Loucy (cell line): ENCODE results near the gene KIRREL3.

Experiments
- H2AFZ ChIP-seq: fragments of 200-600 bp; sonication (generic); 2 replicates; pipeline ENCODE4 v1.6.0; 2016; ENCODE audit warnings: antibody characterized with exemption, mild to moderate bottlenecking, low read length, moderate library complexity
- H3F3A ChIP-seq: fragments of 200-600 bp; 2 replicates; pipeline ENCODE4 v1.6.0; 2016; ENCODE audit warnings: antibody characterized with exemption, low read depth, mild to moderate bottlenecking
- H3K27me3 ChIP-seq: fragments of 200-600 bp; sonication (generic); 2 replicates; pipeline ENCODE4 v1.6.1; 2014; ENCODE audit warnings: low read length, mild to moderate bottlenecking; ENCODE audit not compliant: insufficient read depth, poor library complexity, severe bottlenecking
- H3K36me3 ChIP-seq: fragments of 200-600 bp; sonication (generic); 2 replicates; pipeline ENCODE4 v1.6.1; 2016; ENCODE audit warnings: low read length; ENCODE audit not compliant: insufficient read depth
- H3K4me1 ChIP-seq: fragments of 200-600 bp; sonication (generic); 2 replicates; pipeline ENCODE4 v1.5.1; 2014; ENCODE audit warnings: low read length, mild to moderate bottlenecking; ENCODE audit not compliant: insufficient read depth, poor library complexity, severe bottlenecking
- H3K4me2 ChIP-seq: fragments of 200-600 bp; sonication (generic); 2 replicates; pipeline ENCODE4 v1.6.0; 2014; ENCODE audit warnings: antibody characterized with exemption, low read length, low read depth, mild to moderate bottlenecking; ENCODE audit not compliant: poor library complexity, severe bottlenecking
- H3K4me3 ChIP-seq: fragments of 200-600 bp; sonication (generic); 2 replicates; pipeline ENCODE4 v1.5.1; 2014; ENCODE audit warnings: low read length, mild to moderate bottlenecking, mixed read lengths; ENCODE audit not compliant: poor library complexity, severe bottlenecking
- H3K79me2 ChIP-seq: fragments of 200-600 bp; sonication (generic); 2 replicates; pipeline ENCODE4 v1.6.1; 2014; ENCODE audit warnings: low read length; ENCODE audit not compliant: insufficient read depth
- H3K9ac ChIP-seq: fragments of 200-600 bp; sonication (generic); 2 replicates; pipeline ENCODE4 v1.6.0; 2014; ENCODE audit warnings: mild to moderate bottlenecking, low read depth, low read length, moderate library complexity; ENCODE audit not compliant: poor library complexity, severe bottlenecking
- H3K9me2 ChIP-seq: fragments of 200-600 bp; sonication (generic); replicated peaks from 2 replicates; pipeline ENCODE4 v1.6.1; 2016; ENCODE audit warnings: low read depth, low read length, mixed read lengths
- H3K9me3 ChIP-seq: fragments of 200-600 bp; sonication (generic); 2 replicates; pipeline ENCODE4 v1.6.1; 2014; ENCODE audit warnings: mild to moderate bottlenecking, antibody characterized with exemption, low read length, low read depth; ENCODE audit not compliant: insufficient read depth
- H4K20me1 ChIP-seq: fragments of 200-600 bp; sonication (generic); 2 replicates; pipeline ENCODE4 v1.6.0; 2014; ENCODE audit warnings: antibody characterized with exemption, low read length, mild to moderate bottlenecking; ENCODE audit not compliant: insufficient read depth, poor library complexity, severe bottlenecking
- CTCF ChIP-seq: fragments of 200-600 bp; sonication (generic); conservative IDR thresholded peaks from 2 replicates; pipeline ENCODE4 v1.5.1; 2014; ENCODE audit warnings: mild to moderate bottlenecking, antibody characterized with exemption, low read length
- EZH2phosphoT487 ChIP-seq: fragments of 200-600 bp; IDR thresholded peaks from 2 replicates; pipeline ENCODE4 v1.6.1; 2018; ENCODE audit warnings: antibody characterized with exemption, mild to moderate bottlenecking, moderate library complexity, borderline replicate concordance

The KIRREL3 gene

GRCh38 chr11:126602349-126602940 is 398.1 kb downstream of the KIRREL3 start:
- H3F3A ChIP-seq = no peaks in the 10 kb centered on the region
- H3K4me2 ChIP-seq = no peak overlapping the region
- H3K36me3 ChIP-seq = no peaks in the 10 kb centered on the region
- H3K27me3 ChIP-seq = no peaks in the 10 kb centered on the region
- no peak overlapping the region for H3K4me3 ChIP-seq
- H2AFZ ChIP-seq = no peak overlapping the region
- no peaks in the 10 kb centered on the region for H4K20me1 ChIP-seq
- no peaks in the 10 kb centered on the region for H3K4me1 ChIP-seq
- no peaks in the 10 kb centered on the region for H3K79me2 ChIP-seq
- no peak for TF ChIP-seq CTCF
- no peak for TF ChIP-seq EZH2phosphoT487
- H3K9me2 ChIP-seq = no peaks in the 10 kb centered on the region
- H3K9ac ChIP-seq = no peak overlapping the region
- H3K9me3 ChIP-seq = no peaks in the 10 kb centered on the region

- Histone ChIP-seq H3F3A (no peaks in the 10 kb centered on the region), H3K9me2 (no peaks in the 10 kb centered on the region), H3K4me1 (no peaks in the 10 kb centered on the region), H2AFZ (no peak overlapping the region), H4K20me1 (no peaks in the 10 kb centered on the region), H3K79me2 (no peaks in the 10 kb centered on the region), H3K36me3 (no peaks in the 10 kb centered on the region), H3K9ac (no peak overlapping the region), H3K4me3 (no peak overlapping the region), H3K4me2 (no peak overlapping the region), H3K27me3 (no peaks in the 10 kb centered on the region), H3K9me3 (no peaks in the 10 kb centered on the region)
- TF ChIP-seq EZH2phosphoT487 (no peak), CTCF (no peak)
Measured at GRCh38 chr11:126601550-126602215, 398.9 kb downstream of the KIRREL3 start.

- no peaks in the 10 kb centered on the region for H3K36me3 ChIP-seq
- TF ChIP-seq EZH2phosphoT487 (no peak), CTCF (no peak)
- H3F3A ChIP-seq = no peaks in the 10 kb centered on the region
- no peaks in the 10 kb centered on the region for H3K9me2 ChIP-seq
- no peak overlapping the region for H2AFZ ChIP-seq
- H3K9me3 ChIP-seq = no peaks in the 10 kb centered on the region
- no peaks in the 10 kb centered on the region for H3K27me3 ChIP-seq
- no peaks in the 10 kb centered on the region for H3K4me1 ChIP-seq
- H3K9ac ChIP-seq = no peak overlapping the region
- H3K4me3 ChIP-seq = no peak overlapping the region
- no peaks in the 10 kb centered on the region for H3K79me2 ChIP-seq
- no peaks in the 10 kb centered on the region for H4K20me1 ChIP-seq
- no peak overlapping the region for H3K4me2 ChIP-seq
Measured at GRCh38 chr11:126601136-126601535, 399.4 kb downstream of the KIRREL3 start.
